Colonic mucosa (tissue), 4 donors: Measurements from ENCODE around the gene RPH3AL. TPM values are rescaled to one million over a fixed set of nuclear protein-coding genes. Genes with fewer than 3 reads are reported as not detected.
"Not testable (repeated sequence)": the region's sequence is repeated elsewhere in the genome, so short reads cannot be mapped to it uniquely, and the experiment has no call there.

Experiments used
- DNase-seq: peaks from one replicate; pipeline ENCODE4 v3.0.0-alpha.2; 2020
- H3K27ac ChIP-seq: fragments of 200-600 bp; one replicate; pipeline ENCODE4 v1.8.0; 2021
- H3K27me3 ChIP-seq: fragments of 200-600 bp; one replicate; pipeline ENCODE4 v1.8.0; 2021
- H3K36me3 ChIP-seq: fragments of 200-600 bp; one replicate; pipeline ENCODE4 v1.8.0; 2021
- H3K4me1 ChIP-seq: fragments of 200-600 bp; one replicate; pipeline ENCODE4 v1.8.0; 2021; ENCODE audit warnings: mild to moderate bottlenecking
- H3K4me3 ChIP-seq: fragments of 200-600 bp; one replicate; pipeline ENCODE4 v1.8.0; 2021
- H3K9ac ChIP-seq, 2 donors: one replicate each; pipeline ENCODE4 v1.7.0; 2013; ENCODE audit warnings: control low read depth in 2 of 2, low read depth in 2 of 2, low read length in 2 of 2
- H3K9me3 ChIP-seq: fragments of 200-600 bp; one replicate; pipeline ENCODE4 v1.8.0; 2021
- intact Hi-C: fragments of 100-400 bp; cut with DNase I; formaldehyde crosslinking; loops from one replicate; pipeline ENCODE4 v1.14.1; 2022
- total RNA-seq, 2 donors: library from RNA; stranded (reverse); fragmentation: NEBNext Ultra II Directional in 1 of 2; extraction: Animal tissue kit (Norgen Biotek cat#: 25700) in 1 of 2; gene quantifications; one replicate each; pipeline ENCODE4 v1.2.1, GENCODE V29; 2021
- TF ChIP-seq, protein P1 (sequence below): fragments of 200-600 bp; IDR thresholded peaks from one replicate; pipeline ENCODE4 v1.8.0; 2022; ENCODE audit warnings: antibody characterized with exemption, mild to moderate bottlenecking
- donor health status: healthy.
- donor health status: DM: no; HTN: no; CAD: no.
- donor health status: DM: no; HTN: no; CAD: no.

Gene RPH3AL
- total RNA-seq, 2 donors from 2014 or later: 14.9 to 34.2 TPM

DNA sequence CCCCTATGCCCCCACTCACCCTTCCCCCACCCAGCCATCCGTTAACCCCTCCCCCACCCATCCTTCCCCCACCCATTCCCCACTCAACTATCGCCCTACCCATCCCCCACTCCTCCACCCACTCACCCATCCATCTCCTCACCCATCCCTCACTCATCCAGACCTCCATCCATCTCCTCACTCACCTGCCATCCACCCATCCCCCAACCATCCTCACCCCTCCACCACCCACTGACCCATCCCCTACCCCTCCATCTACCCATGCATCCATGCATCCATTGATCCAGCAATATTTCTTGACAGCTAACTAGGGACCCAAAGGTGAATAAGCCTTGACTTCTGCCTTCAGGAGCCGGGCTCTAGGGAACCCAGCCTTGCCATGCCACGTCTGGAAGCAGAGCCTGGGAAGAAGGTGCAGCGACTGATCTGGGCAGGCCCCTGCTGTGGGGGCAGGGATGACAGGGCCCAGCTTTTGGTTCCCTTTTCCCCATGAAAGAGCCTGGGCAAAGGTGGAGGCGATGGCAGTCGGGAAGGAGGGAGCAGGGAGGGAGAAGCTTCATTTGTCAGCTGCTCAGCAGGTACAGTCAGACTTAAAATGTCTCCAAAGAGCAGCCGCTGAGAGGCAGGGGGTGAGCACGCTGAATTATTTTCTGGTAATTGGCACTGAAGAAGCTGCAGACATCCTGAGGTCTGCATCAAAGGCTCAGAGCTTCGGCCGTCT lies 148.0 kb downstream of the RPH3AL start:
- H3K4me1 ChIP-seq: peaks cover 6% of the 10 kb centered on the region
- no peak overlapping the region for H3K27ac ChIP-seq
- no peaks in the 10 kb centered on the region for H3K27me3 ChIP-seq
- H3K4me3 ChIP-seq: no peak overlapping the region
- intact Hi-C loops: no loop called here
- H3K36me3 ChIP-seq: no peaks in the 10 kb centered on the region
- no peak overlapping the region for H3K9ac ChIP-seq
- TF ChIP-seq, protein P1, sequence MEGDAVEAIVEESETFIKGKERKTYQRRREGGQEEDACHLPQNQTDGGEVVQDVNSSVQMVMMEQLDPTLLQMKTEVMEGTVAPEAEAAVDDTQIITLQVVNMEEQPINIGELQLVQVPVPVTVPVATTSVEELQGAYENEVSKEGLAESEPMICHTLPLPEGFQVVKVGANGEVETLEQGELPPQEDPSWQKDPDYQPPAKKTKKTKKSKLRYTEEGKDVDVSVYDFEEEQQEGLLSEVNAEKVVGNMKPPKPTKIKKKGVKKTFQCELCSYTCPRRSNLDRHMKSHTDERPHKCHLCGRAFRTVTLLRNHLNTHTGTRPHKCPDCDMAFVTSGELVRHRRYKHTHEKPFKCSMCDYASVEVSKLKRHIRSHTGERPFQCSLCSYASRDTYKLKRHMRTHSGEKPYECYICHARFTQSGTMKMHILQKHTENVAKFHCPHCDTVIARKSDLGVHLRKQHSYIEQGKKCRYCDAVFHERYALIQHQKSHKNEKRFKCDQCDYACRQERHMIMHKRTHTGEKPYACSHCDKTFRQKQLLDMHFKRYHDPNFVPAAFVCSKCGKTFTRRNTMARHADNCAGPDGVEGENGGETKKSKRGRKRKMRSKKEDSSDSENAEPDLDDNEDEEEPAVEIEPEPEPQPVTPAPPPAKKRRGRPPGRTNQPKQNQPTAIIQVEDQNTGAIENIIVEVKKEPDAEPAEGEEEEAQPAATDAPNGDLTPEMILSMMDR: no peak
- no peak for DNase-seq
- no peaks in the 10 kb centered on the region for H3K9me3 ChIP-seq

DNA sequence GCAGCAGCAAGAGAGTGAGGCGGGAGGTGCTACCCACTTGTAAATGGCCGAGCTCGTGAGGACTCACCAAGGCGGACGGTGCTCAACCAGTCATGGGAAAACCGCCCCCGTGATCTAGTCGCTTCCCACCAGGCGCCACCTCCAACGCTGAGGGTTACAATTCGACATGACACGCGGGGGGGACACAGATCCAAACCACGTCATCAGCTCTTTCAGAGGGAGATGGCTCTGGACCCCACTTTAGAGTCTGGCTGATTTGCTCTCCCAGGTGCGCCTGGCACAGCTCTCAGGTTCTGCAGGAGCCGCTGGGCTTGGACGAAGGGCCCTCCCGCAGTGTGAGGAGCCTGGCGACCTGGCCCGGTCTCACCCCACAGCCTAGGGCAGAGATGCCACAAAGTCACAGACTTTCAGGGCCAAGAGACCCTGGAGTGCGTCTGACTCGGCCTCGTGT lies 150.1 kb downstream of the RPH3AL start:
- H3K36me3 ChIP-seq: no peaks in the 10 kb centered on the region
- DNase-seq: no peak
- no peak overlapping the region for H3K9ac ChIP-seq
- no peak overlapping the region for H3K4me3 ChIP-seq
- intact Hi-C loops: no loop called here
- no peaks in the 10 kb centered on the region for H3K27me3 ChIP-seq
- no peaks in the 10 kb centered on the region for H3K4me1 ChIP-seq
- TF ChIP-seq, protein P1: no peak
- H3K27ac ChIP-seq: no peak overlapping the region
- H3K9me3 ChIP-seq: no peaks in the 10 kb centered on the region

- DNase-seq, intact Hi-C loops, H3K36me3 ChIP-seq, H3K9ac ChIP-seq, H3K27me3 ChIP-seq, H3K9me3 ChIP-seq, H3K4me1 ChIP-seq, H3K4me3 ChIP-seq, H3K27ac ChIP-seq: not testable (repeated sequence)
Measured at GRCh38 chr17:201736-202135, 150.9 kb downstream of the RPH3AL start.

- H3K27ac ChIP-seq, H3K9me3 ChIP-seq, intact Hi-C loops, DNase-seq, H3K4me3 ChIP-seq, H3K36me3 ChIP-seq, H3K9ac ChIP-seq, H3K4me1 ChIP-seq, H3K27me3 ChIP-seq: not testable (repeated sequence)
Measured at GRCh38 chr17:201257-201656, 151.3 kb downstream of the RPH3AL start.

GRCh38 chr17:200586-200985 lies 152.0 kb downstream of the RPH3AL start:
- Histone ChIP-seq H3K9ac (no peak overlapping the region), H3K27me3 (no peaks in the 10 kb centered on the region), H3K27ac (no peak overlapping the region), H3K36me3 (no peaks in the 10 kb centered on the region), H3K4me3 (no peak overlapping the region), H3K4me1 (no peaks in the 10 kb centered on the region), H3K9me3 (no peaks in the 10 kb centered on the region)
- intact Hi-C loops: no loop called here
- no peak for DNase-seq
- TF ChIP-seq, protein P1: no peak

GRCh38 chr17:199806-200545 lies 152.6 kb downstream of the RPH3AL start:
- TF ChIP-seq, protein P1: no peak
- H3K4me1 ChIP-seq: no peaks in the 10 kb centered on the region
- H3K9me3 ChIP-seq: no peaks in the 10 kb centered on the region
- no peaks in the 10 kb centered on the region for H3K27me3 ChIP-seq
- intact Hi-C loops: no loop called here
- no peak overlapping the region for H3K27ac ChIP-seq
- no peak overlapping the region for H3K4me3 ChIP-seq
- H3K9ac ChIP-seq: no peak overlapping the region
- DNase-seq: no peak
- no peaks in the 10 kb centered on the region for H3K36me3 ChIP-seq
